Fibroblast of lung (primary cell): ENCODE results near the gene SIAH2.

Experiments
- EZH2 ChIP-seq: IDR thresholded peaks from 2 replicates; pipeline ENCODE4 v1.5.1; 2012; ENCODE audit warnings: low read length, control low read depth, mild to moderate bottlenecking; ENCODE audit errors: missing control alignments
- TF ChIP-seq, protein P1 (sequence below), 2 donors: IDR thresholded peaks in 1 of 2; conservative IDR thresholded peaks in 1 of 2; 1 replicate in 1 of 2; 2 replicates in 1 of 2; pipeline ENCODE4 v1.5.1; 2011 to 2012; ENCODE audit warnings: low read length in 2 of 2, control low read depth in 1 of 2, inconsistent platforms in 1 of 2, low read depth in 1 of 2, mild to moderate bottlenecking in 1 of 2

DNA sequence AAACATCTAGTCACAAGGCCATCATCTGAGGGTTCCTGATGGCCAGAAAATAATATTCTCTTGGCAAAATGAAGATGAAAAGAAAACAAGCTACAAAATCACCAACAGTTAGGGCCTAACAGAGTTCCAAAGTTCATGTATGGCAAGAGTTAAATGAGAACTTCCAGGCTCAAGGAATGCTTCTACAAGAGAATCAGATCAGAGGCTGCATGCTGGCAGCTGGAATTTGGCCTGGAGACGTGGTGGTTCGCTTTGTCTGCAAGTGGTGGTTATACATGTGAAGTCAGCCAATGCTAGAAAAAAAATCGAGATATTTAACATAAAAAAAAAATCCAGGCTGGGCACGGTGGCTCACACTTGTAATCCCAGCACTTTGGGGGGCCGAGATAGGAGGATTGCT lies 5.6 kb downstream of the SIAH2 start:
- TF ChIP-seq, protein P1, sequence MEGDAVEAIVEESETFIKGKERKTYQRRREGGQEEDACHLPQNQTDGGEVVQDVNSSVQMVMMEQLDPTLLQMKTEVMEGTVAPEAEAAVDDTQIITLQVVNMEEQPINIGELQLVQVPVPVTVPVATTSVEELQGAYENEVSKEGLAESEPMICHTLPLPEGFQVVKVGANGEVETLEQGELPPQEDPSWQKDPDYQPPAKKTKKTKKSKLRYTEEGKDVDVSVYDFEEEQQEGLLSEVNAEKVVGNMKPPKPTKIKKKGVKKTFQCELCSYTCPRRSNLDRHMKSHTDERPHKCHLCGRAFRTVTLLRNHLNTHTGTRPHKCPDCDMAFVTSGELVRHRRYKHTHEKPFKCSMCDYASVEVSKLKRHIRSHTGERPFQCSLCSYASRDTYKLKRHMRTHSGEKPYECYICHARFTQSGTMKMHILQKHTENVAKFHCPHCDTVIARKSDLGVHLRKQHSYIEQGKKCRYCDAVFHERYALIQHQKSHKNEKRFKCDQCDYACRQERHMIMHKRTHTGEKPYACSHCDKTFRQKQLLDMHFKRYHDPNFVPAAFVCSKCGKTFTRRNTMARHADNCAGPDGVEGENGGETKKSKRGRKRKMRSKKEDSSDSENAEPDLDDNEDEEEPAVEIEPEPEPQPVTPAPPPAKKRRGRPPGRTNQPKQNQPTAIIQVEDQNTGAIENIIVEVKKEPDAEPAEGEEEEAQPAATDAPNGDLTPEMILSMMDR (conservative IDR thresholded peaks at IDR 0.05 in 1 of 2, IDR thresholded peaks at IDR 0.05 in 1 of 2; ENCODE audit: low read depth in 1 of 2, low read length in 2 of 2): no peak
- TF ChIP-seq EZH2: no peak
